Right renal pelvis (tissue), 4 donors: ENCODE data around the gene NUP62. TPM values are rescaled to one million over a fixed set of nuclear protein-coding genes. Genes with fewer than 3 reads are reported as not detected.
A peak's percentile ranks its signal among the peaks of the same experiment; 100 is the strongest.
"Not testable (repeated sequence)": the region's sequence is repeated elsewhere in the genome, so short reads cannot be mapped to it uniquely, and the experiment has no call there.

Experiments
- DNase-seq, 4 donors: peaks; one replicate each; pipeline ENCODE4 v3.0.0-alpha.2; 2013; ENCODE audit warnings: low read depth in 4 of 4, low spot score in 3 of 4, missing footprints in 1 of 4
- polyA plus RNA-seq, 4 donors: library from polyadenylated mRNA; unstranded; fragments of 120-200 nt; gene quantifications; one replicate each; pipeline ENCODE4 v1.2.1, GENCODE V29; 2013; ENCODE audit not compliant: insufficient read length in 4 of 4

The NUP62 gene
- polyA plus RNA-seq, 4 donors = 58.7 to 63.6 (median 61.4) TPM

- DNase-seq = no peak
Measured at GRCh38 chr19:49952906-49953305, 23.6 kb upstream of the NUP62 start.

GRCh38 chr19:49952479-49952836 is 23.2 kb upstream of the NUP62 start:
- no peak for DNase-seq

DNA sequence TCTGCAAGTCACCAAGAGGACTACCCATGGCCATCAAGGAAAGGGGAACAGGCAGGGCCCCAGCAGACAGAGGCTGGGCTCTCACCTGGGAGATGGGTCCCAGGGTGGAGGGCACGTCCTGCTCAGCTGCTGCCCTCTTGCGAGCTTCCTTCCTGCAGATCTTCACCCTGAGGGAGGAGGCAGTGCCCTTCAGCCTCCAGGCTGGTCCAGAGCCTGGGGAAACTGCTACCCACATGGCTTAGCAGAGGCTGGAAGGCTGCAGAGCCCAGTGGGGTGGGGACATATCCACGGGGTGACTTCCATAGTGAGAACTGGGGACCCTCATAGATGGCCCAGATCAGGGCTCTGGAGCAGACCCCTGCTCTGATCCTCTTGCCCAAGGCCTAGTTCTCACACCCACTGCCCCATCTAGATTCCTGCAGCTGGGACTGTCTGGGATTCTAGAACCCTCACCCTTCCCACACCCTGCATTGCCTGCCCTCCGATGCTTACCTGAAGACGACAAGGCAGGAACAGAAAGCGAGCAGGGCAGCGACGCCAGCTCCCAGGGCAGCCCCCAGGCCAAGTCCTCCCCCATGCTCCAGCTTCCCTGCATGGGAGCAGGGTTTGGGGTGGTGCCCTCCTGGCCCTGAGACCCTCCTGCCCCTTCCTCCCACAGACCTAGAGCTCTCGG is 22.6 kb upstream of the NUP62 start:
- no peak for DNase-seq

DNA sequence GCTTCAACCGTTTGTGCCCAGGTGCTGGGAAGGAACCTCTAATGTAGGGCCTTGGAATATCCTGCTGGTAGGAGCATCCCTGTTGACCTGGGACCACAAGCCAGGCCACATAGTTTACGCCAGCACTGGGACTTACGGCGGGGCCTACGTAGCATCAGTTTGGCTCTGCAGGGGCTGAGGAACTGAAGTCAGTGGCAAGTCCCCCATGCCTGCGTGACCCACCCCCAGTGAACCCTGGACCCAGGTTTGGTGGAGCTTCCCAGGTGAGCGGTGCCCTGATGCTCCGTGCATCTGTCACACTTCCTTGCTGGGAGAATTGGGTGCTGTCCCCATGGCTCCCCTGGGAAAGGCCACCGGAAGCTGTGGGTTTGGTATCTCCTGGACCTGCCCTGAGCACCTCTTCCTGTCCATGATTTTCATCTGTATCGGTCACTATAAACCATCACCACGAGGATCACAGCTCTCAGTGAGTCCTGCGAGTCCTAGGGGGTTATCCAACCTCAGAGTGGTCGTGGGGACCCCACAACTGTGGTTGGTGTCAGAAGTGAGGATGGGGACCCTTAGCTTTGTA is 21.7 kb upstream of the NUP62 start:
- DNase-seq = no peak

GRCh38 chr19:49950590-49950948 is 21.3 kb upstream of the NUP62 start:
- DNase-seq = no peak

GRCh38 chr19:49949742-49950589 is 20.7 kb upstream of the NUP62 start:
- DNase-seq = no peak

- no peak for DNase-seq
Measured at GRCh38 chr19:49946415-49946814, 17.1 kb upstream of the NUP62 start.

DNA sequence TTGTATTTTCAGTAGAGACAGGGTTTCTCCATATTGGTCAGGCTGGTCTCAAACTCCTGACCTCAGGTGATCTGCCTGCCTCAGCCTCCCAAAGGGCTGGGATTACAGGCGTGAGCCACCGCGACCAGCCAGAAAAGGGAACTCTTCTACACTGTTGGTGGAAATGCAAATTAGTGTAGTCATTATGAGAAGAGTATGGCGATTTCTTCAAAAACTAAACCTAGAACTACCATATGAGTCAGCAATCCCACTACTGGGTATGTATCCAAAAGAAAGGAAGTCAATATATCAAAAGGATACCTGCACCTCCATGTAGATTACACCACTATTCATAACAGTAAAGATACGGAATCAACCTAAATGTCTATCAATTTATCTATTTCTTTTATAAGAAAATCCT is 15.3 kb upstream of the NUP62 start:
- not testable (repeated sequence) for DNase-seq

GRCh38 chr19:49940482-49940791 is 11.1 kb upstream of the NUP62 start:
- no peak for DNase-seq

DNA sequence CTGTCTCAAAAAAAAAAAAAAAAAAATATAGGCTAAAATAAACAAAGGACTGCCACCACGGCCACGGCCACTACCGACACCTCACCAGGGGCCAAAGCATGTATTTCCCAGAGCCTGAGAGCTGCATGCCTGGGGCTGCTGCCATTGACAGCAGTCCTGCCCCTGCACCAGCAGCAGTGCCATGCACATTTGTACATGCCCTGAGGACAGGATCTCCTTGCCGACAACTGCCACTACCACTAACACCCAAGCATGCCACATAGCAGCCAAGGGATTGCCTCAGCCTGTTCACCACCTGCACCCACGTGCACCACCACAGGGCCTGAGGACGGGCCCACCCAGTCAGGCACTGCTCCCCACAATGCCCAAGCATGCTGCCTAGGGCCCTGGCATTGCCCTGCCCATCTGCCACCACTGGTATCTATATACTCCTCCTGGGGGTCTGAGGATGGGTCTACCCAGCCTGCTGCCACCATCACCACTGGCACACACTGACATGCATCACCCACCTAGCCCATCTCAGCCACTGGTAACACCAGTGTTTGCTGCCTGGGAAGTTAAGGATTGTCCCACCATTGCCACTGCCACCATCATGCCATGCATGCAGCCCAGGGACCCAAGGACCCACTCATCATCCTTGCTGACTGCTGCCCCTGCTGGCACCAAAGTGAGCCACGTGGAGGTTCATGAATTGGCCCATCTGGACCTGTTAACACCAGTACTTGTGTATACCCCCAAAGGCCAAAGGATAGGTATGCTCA is 10.6 kb upstream of the NUP62 start:
- DNase-seq = no peak

GRCh38 chr19:49938662-49939061 is 9.4 kb upstream of the NUP62 start:
- DNase-seq = no peak

DNA sequence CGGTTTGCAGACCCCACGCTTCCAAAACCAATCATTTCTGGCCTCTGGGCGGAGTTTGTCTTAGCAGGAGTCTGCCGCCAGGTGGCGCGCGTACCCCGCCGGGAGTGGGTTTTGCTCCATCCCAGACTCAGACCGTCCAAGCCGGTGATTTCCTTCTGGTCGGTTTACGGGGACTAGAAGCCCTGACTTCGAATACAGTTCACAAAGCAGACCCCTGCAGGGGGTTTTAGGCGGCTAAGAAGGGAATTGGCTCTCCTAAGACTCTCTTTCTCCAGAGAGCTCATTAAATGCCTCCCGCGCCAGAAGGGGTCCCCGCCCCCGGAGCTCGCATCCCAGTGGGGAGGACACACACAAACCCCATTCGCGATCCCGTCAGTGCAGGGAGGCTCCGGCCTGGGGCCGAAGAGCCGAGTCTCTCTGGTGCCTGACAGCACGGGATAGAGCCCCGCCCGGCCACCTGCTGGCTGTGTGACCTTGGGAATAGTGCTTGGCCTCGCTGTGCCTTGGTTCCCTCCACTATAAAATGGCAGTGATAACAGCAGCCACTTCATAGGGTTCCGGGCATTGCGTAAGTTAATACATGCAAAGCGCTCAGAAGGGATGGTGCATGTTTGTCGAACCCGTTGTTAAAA is 8.6 kb upstream of the NUP62 start:
- DNase-seq = no peak

DNA sequence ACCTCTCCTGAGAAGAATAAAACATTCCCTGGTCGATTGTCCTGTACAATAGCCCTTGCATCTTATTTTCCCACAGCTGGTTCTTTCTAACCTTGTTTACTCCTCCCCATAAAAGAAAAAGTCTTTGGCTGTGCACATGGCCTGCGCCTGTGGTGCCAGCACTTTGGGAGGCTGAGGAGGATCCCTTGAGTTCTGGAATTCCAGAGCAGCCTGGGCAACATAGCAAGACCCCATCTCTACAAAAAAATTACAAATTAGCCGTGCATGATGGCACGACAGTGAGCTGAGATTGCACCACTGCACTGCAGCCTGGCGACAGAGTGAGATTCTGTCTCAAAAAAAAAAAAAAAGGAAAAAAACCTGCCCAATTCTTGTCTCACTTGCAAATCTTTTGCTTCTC is 7.2 kb upstream of the NUP62 start:
- no peak for DNase-seq

- no peak for DNase-seq
Measured at GRCh38 chr19:49933643-49934042, 4.3 kb upstream of the NUP62 start.

DNA sequence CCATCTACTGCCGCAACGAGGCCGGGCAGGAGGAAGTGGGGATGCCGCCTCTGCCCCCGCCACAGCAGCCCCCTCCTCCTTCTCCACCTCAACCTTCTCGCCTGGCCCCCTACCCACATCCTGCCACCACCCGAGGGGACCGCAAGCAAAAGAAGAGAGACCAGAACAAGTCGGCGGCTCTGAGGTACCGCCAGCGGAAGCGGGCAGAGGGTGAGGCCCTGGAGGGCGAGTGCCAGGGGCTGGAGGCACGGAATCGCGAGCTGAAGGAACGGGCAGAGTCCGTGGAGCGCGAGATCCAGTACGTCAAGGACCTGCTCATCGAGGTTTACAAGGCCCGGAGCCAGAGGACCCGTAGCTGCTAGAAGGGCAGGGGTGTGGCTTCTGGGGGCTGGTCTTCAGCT is 3.4 kb upstream of the NUP62 start:
- no peak for DNase-seq

DNA sequence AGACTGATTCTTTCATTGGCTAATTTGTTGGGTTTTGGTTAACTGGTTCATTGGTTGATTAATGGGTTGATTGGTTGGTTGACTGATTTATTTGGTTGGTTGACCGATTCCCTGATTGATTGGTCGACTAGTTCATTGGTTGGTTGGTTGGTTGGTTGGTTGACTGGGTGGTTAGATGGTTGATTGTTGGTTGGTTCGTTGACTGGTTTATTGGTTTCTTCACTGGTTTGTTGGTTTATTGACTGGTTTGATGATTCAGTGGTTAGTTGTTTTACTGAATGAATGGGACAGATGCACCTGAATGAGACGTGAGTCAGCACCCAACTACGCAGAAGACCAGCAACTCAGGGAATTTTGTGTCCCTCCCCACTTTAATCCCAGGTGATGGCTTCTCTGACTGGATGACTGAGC is 2.7 kb upstream of the NUP62 start:
- no peak for DNase-seq

- no peak for DNase-seq
Measured at GRCh38 chr19:49931293-49932040, 2.2 kb upstream of the NUP62 start.

DNA sequence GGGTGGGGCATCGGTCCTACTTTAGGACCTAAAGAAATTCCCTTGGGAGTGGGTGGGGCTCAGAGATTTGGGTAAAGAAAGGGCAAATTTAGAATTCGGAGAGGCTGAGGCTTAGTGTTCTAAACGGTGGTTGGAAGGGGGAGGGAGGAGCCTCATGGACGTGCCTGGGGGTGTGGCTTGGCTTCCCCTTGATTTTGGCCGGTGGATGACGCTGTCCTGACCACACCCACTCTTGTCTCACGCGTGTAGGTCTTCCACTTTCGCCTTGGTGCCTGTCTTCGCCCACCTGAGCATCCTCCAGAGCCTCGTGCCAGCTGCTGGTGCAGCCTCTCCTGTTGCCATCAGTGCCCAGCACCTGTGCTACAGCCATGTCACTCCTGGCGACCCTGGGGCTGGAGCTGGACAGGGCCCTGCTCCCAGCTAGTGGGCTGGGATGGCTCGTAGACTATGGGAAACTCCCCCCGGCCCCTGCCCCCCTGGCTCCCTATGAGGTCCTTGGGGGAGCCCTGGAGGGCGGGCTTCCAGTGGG is 1.2 kb upstream of the NUP62 start:
- DNase-seq = no peak

- peak; percentile 89 to 94 (median 89) for DNase-seq
Measured at GRCh38 chr19:49929611-49930482, 543 bp upstream of the NUP62 start.
